Trophoblast cell (in vitro differentiated cells and primary cell): ENCODE results near the gene DOK5.

Source experiments
- DNase-seq, 2 donors: peaks; one replicate each; pipeline ENCODE4 v3.0.0-alpha.2; 2016
- H2AFZ ChIP-seq: 2 replicates; pipeline ENCODE4 v1.6.1; 2013; ENCODE audit warnings: low read length, moderate library complexity, mild to moderate bottlenecking; ENCODE audit not compliant: insufficient read depth, poor library complexity
- H2AK5ac ChIP-seq: 2 replicates; pipeline ENCODE4 v1.6.1; 2013; ENCODE audit warnings: mild to moderate bottlenecking, low read length
- H2BK120ac ChIP-seq: 2 replicates; pipeline ENCODE4 v1.6.1; 2013; ENCODE audit warnings: low read length, mild to moderate bottlenecking, moderate library complexity; ENCODE audit not compliant: insufficient read depth, poor library complexity
- H2BK12ac ChIP-seq: 2 replicates; pipeline ENCODE4 v1.6.1; 2013; ENCODE audit warnings: mild to moderate bottlenecking, low read length, moderate library complexity
- H2BK5ac ChIP-seq: 2 replicates; pipeline ENCODE4 v1.6.1; 2013; ENCODE audit warnings: low read length, low read depth, moderate library complexity, mild to moderate bottlenecking; ENCODE audit not compliant: poor library complexity
- H3K14ac ChIP-seq: 2 replicates; pipeline ENCODE4 v1.6.1; 2013; ENCODE audit warnings: mild to moderate bottlenecking, low read length
- H3K18ac ChIP-seq: 2 replicates; pipeline ENCODE4 v1.6.1; 2013; ENCODE audit warnings: mild to moderate bottlenecking, low read length
- H3K23ac ChIP-seq: 2 replicates; pipeline ENCODE4 v1.6.1; 2013; ENCODE audit warnings: low read length
- H3K27ac ChIP-seq: 2 replicates; pipeline ENCODE4 v1.5.1; 2013; ENCODE audit warnings: low read depth, mild to moderate bottlenecking, inconsistent platforms, low read length, moderate library complexity
- H3K27me3 ChIP-seq: 2 replicates; pipeline ENCODE4 v1.6.1; 2013; ENCODE audit warnings: inconsistent platforms, mild to moderate bottlenecking, low read length, moderate library complexity; ENCODE audit not compliant: insufficient read depth
- H3K36me3 ChIP-seq, 2 experiments: 1 replicate in 1 of 2; 2 replicates in 1 of 2; pipeline ENCODE4 v1.6.1; 2013; ENCODE audit warnings: low read length in 2 of 2, mild to moderate bottlenecking in 2 of 2, moderate library complexity in 1 of 2; ENCODE audit not compliant: insufficient read depth in 2 of 2, control insufficient read depth in 1 of 2
- H3K4ac ChIP-seq: 2 replicates; pipeline ENCODE4 v1.6.1; 2013; ENCODE audit warnings: low read depth, mild to moderate bottlenecking, low read length, moderate library complexity
- H3K4me1 ChIP-seq, 2 experiments: 1 replicate in 1 of 2; 2 replicates in 1 of 2; pipeline ENCODE4 v1.6.1; 2013; ENCODE audit warnings: low read length in 2 of 2, mild to moderate bottlenecking in 2 of 2, moderate library complexity in 1 of 2; ENCODE audit not compliant: insufficient read depth in 2 of 2, control insufficient read depth in 1 of 2
- H3K4me2 ChIP-seq: 2 replicates; pipeline ENCODE4 v1.6.1; 2013; ENCODE audit warnings: inconsistent platforms, mild to moderate bottlenecking, low read length, moderate library complexity
- H3K4me3 ChIP-seq: 2 replicates; pipeline ENCODE4 v1.5.1; 2013; ENCODE audit warnings: mild to moderate bottlenecking, low read depth, low read length, inconsistent platforms
- H3K79me1 ChIP-seq: one replicate; pipeline ENCODE4 v1.6.1; 2013; ENCODE audit warnings: low read length
- H3K79me2 ChIP-seq: 2 replicates; pipeline ENCODE4 v1.6.1; 2013; ENCODE audit warnings: low read length, mild to moderate bottlenecking; ENCODE audit not compliant: control insufficient read depth, insufficient read depth, poor library complexity
- H3K9ac ChIP-seq: 2 replicates; pipeline ENCODE4 v1.6.1; 2013; ENCODE audit warnings: mild to moderate bottlenecking, low read length
- H3K9me3 ChIP-seq: 2 replicates; pipeline ENCODE4 v1.6.1; 2013; ENCODE audit warnings: low read depth, mild to moderate bottlenecking, control low read depth, inconsistent platforms, low read length; ENCODE audit not compliant: insufficient read depth
- H4K12ac ChIP-seq: 2 replicates; pipeline ENCODE4 v1.6.1; 2013; ENCODE audit warnings: low read depth, mild to moderate bottlenecking, low read length, moderate library complexity
- H4K8ac ChIP-seq: 2 replicates; pipeline ENCODE4 v1.6.1; 2013; ENCODE audit warnings: low read depth, mild to moderate bottlenecking, low read length, moderate library complexity
- H4K91ac ChIP-seq: one replicate; pipeline ENCODE4 v1.6.1; 2013; ENCODE audit warnings: low read depth, mild to moderate bottlenecking, low read length, moderate library complexity
- whole genome bisulfite sequencing: extraction: QIAGEN DNeasy Blood & Tissue Kit; methylation state at CpG from one replicate; pipeline ENCODE4 v1.1.7; 2013; ENCODE audit warnings: missing lambda C conversion rate; ENCODE audit not compliant: insufficient read length, insufficient coverage; ENCODE audit errors: extremely low coverage; 5-methylcytosine and 5-hydroxymethylcytosine counted together

Gene DOK5

GRCh38 chr20:54459279-54459678, 16.1 kb upstream of the DOK5 start:
- H3K36me3 ChIP-seq, result no peaks in the 10 kb centered on the region
- H3K27ac ChIP-seq, result no peak overlapping the region
- H3K27me3 ChIP-seq, result no peaks in the 10 kb centered on the region
- no peak overlapping the region for H3K4me3 ChIP-seq
- no peak overlapping the region for H3K14ac ChIP-seq
- H3K4ac ChIP-seq, result no peak overlapping the region
- no peak for DNase-seq
- H3K9me3 ChIP-seq, result no peaks in the 10 kb centered on the region
- H3K9ac ChIP-seq, result no peak overlapping the region
- no peak overlapping the region for H2BK12ac ChIP-seq
- no peaks in the 10 kb centered on the region for H3K4me1 ChIP-seq
- no peak overlapping the region for H4K91ac ChIP-seq
- H2BK120ac ChIP-seq, result no peak overlapping the region
- H3K18ac ChIP-seq, result no peak overlapping the region
- H2BK5ac ChIP-seq, result no peak overlapping the region
- no peaks in the 10 kb centered on the region for H3K79me2 ChIP-seq
- H2AFZ ChIP-seq, result no peak overlapping the region
- H3K79me1 ChIP-seq, result no peaks in the 10 kb centered on the region
- H3K4me2 ChIP-seq, result no peak overlapping the region
- H4K8ac ChIP-seq, result no peak overlapping the region
- WGBS, result no CpG with 5 or more reads among the region's 4 CpGs
- H2AK5ac ChIP-seq, result no peak overlapping the region
- H4K12ac ChIP-seq, result no peak overlapping the region
- no peak overlapping the region for H3K23ac ChIP-seq

GRCh38 chr20:54464003-54464402, 11.4 kb upstream of the DOK5 start:
- Histone ChIP-seq H4K12ac (no peak overlapping the region), H4K91ac (no peak overlapping the region), H3K4ac (no peak overlapping the region), H4K8ac (no peak overlapping the region), H2BK12ac (no peak overlapping the region), H3K27ac (no peak overlapping the region), H3K27me3 (no peaks in the 10 kb centered on the region), H3K4me1 (no peaks in the 10 kb centered on the region), H2BK120ac (no peak overlapping the region), H2BK5ac (no peak overlapping the region), H3K14ac (no peak overlapping the region), H3K9me3 (no peaks in the 10 kb centered on the region), H3K79me2 (no peaks in the 10 kb centered on the region), H2AK5ac (no peak overlapping the region), H3K79me1 (no peaks in the 10 kb centered on the region), H3K4me2 (no peak overlapping the region), H3K36me3 (no peaks in the 10 kb centered on the region), H2AFZ (no peak overlapping the region), H3K9ac (no peak overlapping the region), H3K18ac (no peak overlapping the region), H3K4me3 (no peak overlapping the region), H3K23ac (no peak overlapping the region)
- no CpG with 5 or more reads among the region's 1 CpG for WGBS
- no peak for DNase-seq

- H3K4ac ChIP-seq, result no peak overlapping the region
- H3K9ac ChIP-seq, result no peak overlapping the region
Measured at GRCh38 chr20:54466127-54466526, 9.3 kb upstream of the DOK5 start.

GRCh38 chr20:54467622-54468021, 7.8 kb upstream of the DOK5 start:
- no peak overlapping the region for H4K12ac ChIP-seq
- no peak overlapping the region for H3K14ac ChIP-seq
- H3K23ac ChIP-seq, result no peak overlapping the region
- no peak overlapping the region for H2AK5ac ChIP-seq
- no peak overlapping the region for H2AFZ ChIP-seq
- no peak for DNase-seq
- no CpG with 5 or more reads among the region's 2 CpGs for WGBS
- H4K8ac ChIP-seq, result no peak overlapping the region
- H3K4me2 ChIP-seq, result no peak overlapping the region
- no peak overlapping the region for H4K91ac ChIP-seq
- H3K9ac ChIP-seq, result no peak overlapping the region
- no peaks in the 10 kb centered on the region for H3K4me1 ChIP-seq
- H3K27ac ChIP-seq, result no peak overlapping the region
- no peaks in the 10 kb centered on the region for H3K27me3 ChIP-seq
- no peak overlapping the region for H2BK12ac ChIP-seq
- no peaks in the 10 kb centered on the region for H3K79me2 ChIP-seq
- no peaks in the 10 kb centered on the region for H3K79me1 ChIP-seq
- H3K9me3 ChIP-seq, result no peaks in the 10 kb centered on the region
- no peak overlapping the region for H3K4ac ChIP-seq
- H3K4me3 ChIP-seq, result no peak overlapping the region
- no peak overlapping the region for H2BK120ac ChIP-seq
- no peak overlapping the region for H2BK5ac ChIP-seq
- H3K18ac ChIP-seq, result no peak overlapping the region
- no peaks in the 10 kb centered on the region for H3K36me3 ChIP-seq

More at GRCh38 chr20:54466127-54466526, 9.3 kb upstream of the DOK5 start:
- WGBS, result no CpG with 5 or more reads among the region's 3 CpGs
- H3K79me1 ChIP-seq, result no peaks in the 10 kb centered on the region
- no peak overlapping the region for H2BK5ac ChIP-seq
- no peak for DNase-seq
- H2BK12ac ChIP-seq, result no peak overlapping the region
- no peak overlapping the region for H3K4me2 ChIP-seq
- no peak overlapping the region for H2BK120ac ChIP-seq
- H3K18ac ChIP-seq, result no peak overlapping the region
- H4K8ac ChIP-seq, result no peak overlapping the region
- H3K79me2 ChIP-seq, result no peaks in the 10 kb centered on the region
- H3K27me3 ChIP-seq, result no peaks in the 10 kb centered on the region
- no peak overlapping the region for H3K27ac ChIP-seq
- no peak overlapping the region for H2AK5ac ChIP-seq
- H4K91ac ChIP-seq, result no peak overlapping the region
- H2AFZ ChIP-seq, result no peak overlapping the region
- no peak overlapping the region for H3K14ac ChIP-seq
- no peaks in the 10 kb centered on the region for H3K36me3 ChIP-seq
- no peaks in the 10 kb centered on the region for H3K9me3 ChIP-seq
- H3K23ac ChIP-seq, result no peak overlapping the region
- no peak overlapping the region for H4K12ac ChIP-seq
- no peaks in the 10 kb centered on the region for H3K4me1 ChIP-seq
- H3K4me3 ChIP-seq, result no peak overlapping the region
